Left ventricle myocardium superior (tissue), 1 donor: ENCODE measurements around the gene P2RY13. TPM values are rescaled to one million over a fixed set of nuclear protein-coding genes. Genes with fewer than 3 reads are reported as not detected.

Source experiments
- ATAC-seq: fragments of 200-7000 bp; cut with Tn5 transposase; one replicate; pipeline ENCODE4 v1.9.1; 2020; ENCODE audit warnings: mild to moderate bottlenecking, moderate library complexity
- DNase-seq: peaks from one replicate; pipeline ENCODE4 v3.0.0-alpha.2; 2020
- intact Hi-C: fragments of 100-400 bp; cut with micrococcal nuclease; formaldehyde crosslinking; loops from one replicate; pipeline ENCODE4 v1.11.0; 2022
- long read RNA-seq: library from polyadenylated mRNA; unstranded; transcript quantifications from one replicate; pipeline ENCODE4 v2.0.0, GENCODE V29; 2021
- total RNA-seq: library from RNA; stranded (reverse); fragmentation: NEBNext Ultra II Directional; extraction: Animal tissue kit (Norgen Biotek cat#: 25700); gene quantifications from one replicate; pipeline ENCODE4 v1.2.1, GENCODE V29; 2021
- donor health status: DM: no; HTN: yes; CAD: no; lungs with severe emphysema.

The P2RY13 gene
- 1.2 TPM for total RNA-seq
- long read RNA-seq: 0 reads

DNA sequence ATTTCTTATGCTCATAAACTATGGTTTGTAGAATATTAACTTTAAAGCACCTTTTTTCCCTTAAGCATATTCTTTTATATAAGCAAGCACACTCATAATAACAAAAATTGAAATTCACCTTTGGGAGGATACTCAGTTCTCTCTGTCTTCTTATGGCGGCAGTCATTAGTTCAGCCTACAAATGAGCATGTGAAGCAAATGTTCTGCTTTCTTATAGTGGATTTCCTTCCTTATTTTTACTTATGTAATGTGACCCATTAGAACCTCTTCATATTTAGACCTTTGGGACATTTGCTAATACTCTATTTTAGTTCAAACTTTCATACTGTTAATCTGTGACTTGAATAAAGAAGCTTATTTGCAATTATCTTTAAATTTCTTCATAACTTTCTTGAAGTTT lies at the start of gene P2RY13:
P2RY13 (minus strand) TSS at position 187 of the 400 bp plus-strand sequence; CDS start at position 166, 21 bp downstream.
- intact Hi-C loops: no loop called here
- DNase-seq (no peak), ATAC-seq (peak; percentile 41)

DNA sequence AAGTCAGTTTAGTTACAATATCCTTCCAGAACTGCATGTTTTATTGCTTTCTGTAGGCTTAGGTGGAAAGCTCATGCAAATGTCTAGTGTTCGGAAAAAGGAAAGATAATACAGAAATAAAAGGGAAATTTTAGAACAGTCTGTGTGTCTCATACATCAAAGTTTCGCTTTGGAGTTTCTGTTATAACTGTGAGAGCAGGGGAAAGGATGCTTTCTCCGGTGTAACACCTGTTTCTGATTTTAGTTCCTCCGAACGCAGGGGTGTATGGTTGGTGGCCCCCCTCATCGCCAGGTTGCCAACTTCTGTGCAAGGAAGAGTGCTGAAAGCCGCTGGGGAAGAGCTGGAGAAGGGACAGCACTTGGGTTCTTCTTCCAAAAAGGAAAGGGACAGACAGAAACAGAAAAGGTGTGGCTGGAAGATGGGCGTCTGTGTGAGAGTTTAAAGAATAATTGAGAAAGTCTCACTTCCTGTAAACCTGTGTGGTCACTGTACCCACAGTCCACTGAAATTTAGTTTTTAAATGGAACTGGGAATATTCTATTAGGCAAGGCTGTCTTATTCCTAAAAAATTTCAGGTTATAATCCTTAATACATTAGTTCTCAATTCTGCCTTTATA lies 48.5 kb upstream of the P2RY13 start:
- no peak for ATAC-seq
- no peak for DNase-seq
- intact Hi-C loops: no loop called here

DNA sequence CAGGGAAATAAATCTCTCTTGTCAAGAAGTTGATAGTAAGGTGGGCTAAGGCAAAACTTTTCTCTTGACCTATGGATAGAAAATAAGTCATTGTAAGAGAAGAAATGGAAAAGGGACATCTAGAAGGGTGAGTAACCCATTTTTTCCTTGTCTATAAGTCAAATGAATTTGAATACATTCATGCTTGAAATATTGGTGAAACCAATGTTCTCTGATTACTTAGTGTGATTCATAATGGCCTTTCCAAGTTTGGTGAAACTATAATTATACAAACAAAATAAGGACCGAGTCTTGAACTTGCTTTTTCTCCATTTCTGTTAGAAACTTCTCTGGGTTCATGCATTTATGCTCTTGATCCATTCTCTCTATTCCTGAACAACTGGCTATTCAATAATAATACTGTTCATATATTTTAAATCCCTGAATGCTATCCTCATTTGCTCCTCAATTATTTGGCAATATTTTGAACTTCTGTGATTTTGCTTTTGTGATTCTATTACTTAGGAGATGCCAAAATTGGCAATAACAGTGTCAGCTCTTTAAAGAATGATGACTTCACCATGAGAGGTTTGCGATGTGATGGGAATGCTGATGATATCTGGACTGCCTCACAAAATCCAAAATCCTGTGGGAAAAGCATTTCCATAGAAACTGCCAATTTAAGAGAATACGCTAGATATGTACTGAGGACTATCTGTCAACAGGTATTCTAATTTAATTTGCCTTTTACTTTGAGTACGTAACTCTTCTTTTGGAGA lies 42.9 kb upstream of the P2RY13 start:
- DNase-seq (no peak), ATAC-seq (no peak)
- intact Hi-C loops: no loop called here

DNA sequence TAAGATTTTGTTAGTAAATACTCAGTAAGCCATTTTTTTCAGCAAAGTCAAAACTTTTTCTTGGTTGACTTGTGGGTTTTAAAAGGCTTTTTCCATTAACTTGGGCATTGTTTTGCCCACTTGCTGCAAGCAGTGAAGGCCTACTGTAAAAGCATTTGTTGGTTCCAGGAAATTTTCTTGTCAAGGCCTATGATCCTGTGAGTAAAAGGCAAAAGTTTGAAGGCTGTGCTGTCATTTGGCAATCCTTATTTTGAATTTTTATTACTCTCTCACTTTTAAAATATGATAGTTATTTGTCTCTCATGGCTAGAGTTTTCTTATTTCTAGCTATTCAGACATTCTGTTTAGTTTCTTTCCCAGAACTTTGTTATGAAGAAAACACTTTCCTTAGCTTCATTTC lies 42.2 kb upstream of the P2RY13 start:
- DNase-seq (no peak), ATAC-seq (no peak)
- intact Hi-C loops: no loop called here

DNA sequence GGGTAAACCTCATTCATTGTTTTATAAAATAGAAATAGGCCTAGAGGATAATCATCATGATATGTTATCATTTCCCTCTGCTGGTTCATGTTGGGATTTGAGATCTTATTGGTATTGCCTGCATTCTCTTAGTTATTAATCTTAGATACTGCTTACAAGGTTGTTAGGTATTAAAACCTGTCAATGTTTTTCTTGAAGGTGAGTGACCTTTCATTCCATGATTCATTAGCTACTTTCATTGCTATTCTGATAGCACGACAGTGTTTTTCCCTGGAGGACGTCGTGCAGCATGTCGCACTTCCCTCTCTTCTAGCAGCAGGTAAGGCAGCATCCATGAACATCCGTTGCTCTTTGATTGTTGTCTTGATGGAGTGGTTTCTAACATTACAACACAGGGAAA lies 38.1 kb upstream of the P2RY13 start:
- ATAC-seq: no peak
- intact Hi-C loops: no loop called here

DNA sequence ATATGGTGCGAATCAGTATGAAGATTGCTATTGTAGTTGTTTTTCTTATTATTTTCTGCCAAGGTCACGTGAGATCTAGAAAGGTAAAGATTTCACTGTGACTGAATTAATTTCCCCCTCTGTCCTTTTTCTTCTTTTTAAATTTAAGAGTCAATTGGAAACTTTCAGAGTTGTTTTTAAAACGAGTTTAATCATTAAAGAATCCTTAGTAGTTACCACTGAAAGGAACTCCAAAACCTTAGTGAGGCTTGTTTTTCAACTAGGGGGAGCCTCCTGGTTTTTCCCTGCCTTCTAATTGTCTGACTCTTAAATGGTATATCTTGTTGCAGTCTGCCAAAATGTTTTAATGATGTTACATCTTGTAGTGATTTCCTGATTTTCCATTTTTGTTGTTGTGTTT lies 37.6 kb upstream of the P2RY13 start:
- DNase-seq (no peak), ATAC-seq (no peak)
- intact Hi-C loops: no loop called here

More for the DNA sequence above, 38.1 kb upstream of the P2RY13 start:
- DNase-seq: no peak

DNA sequence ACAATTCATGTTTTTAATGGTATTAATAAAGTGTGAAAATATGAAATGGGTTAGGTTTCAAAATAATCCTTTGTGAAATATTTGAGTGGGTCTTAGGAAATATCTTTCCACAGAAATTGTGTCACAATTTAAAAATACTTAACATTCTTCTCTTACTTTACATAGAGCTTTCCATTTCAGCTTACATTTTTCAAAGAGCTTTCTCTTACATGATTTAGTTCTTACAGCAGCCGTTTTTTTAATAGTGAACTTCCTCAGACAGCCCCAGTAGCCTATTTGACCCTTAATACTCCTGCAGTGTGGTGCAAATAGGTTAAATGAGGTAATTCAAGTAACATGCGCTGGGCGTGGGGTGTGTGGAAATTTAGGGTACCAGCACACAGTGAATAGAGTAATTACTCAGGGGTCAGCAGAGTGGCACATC lies 33.4 kb upstream of the P2RY13 start:
- ATAC-seq: no peak
- DNase-seq: no peak
- intact Hi-C loops: no loop called here

DNA sequence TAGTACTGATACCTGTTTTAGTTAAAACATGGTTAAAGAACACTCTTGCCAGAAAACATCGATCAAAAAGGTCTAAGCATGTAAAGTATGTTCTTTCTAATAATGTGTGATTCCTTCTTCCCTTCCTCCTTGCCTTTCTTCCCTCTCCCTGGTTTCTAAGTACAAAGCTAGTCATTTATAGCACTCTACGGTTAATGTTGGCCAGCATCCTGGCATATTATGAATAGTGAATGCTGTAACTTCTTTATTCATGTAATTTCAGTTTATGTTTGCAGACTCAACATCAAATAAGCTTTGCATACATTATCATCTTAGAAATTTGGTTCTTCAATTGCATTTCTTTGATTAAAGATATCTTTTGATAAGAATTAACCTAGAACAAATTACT lies 28.1 kb upstream of the P2RY13 start:
- intact Hi-C loops: no loop called here
- no peak for ATAC-seq
- no peak for DNase-seq

DNA sequence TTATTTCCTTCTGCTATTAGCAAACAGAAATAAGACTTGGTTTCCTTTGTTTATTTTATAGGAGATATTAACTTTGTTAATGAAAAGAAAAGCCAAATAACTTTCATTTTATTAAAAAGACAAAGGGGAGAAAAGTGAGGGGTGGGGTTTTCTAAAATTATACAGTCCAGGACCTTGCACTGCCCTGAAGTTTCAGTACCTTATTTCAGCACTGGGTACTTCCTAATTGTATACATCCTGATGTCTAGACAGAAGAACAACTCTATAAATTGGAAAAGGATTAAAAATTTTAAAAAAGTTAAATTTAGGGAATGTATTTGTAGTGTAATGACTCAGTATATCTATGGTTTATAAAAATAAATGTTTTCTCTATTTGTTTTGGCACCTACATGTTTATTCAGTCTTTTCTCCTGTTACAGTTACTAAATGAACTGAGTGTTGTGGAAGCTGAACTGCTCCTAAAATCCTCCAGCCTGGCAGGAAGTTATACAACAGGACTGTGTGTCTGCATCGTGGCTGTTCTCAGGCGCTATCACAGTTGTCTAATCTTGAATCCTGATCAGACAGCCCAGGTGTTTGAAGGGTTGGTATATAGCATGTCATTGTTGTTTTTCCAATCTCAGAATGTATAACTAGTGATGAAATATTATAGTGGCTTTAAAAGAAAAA lies 27.6 kb upstream of the P2RY13 start:
- ATAC-seq (no peak), DNase-seq (no peak)
- intact Hi-C loops: no loop called here

DNA sequence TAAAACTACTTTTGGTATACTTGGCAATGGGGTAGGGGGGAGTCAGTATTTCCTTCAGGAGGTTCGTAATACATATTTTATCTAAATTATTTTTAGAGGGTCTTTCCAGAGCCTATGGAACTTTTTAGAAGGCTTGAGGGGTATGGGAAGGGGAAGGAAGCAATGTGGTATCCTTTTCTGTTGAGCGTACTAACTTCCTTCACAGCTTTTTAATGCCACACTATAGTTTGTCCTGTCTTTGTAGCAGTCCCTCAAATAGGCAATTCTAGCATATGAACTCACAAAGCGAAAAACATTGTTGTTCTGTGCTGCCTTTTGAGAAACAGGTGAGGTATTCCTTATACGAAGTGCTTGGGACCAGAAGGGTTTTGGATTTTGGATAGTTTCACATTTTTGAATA lies 22.3 kb upstream of the P2RY13 start:
- no peak for DNase-seq
- intact Hi-C loops: no loop called here
- ATAC-seq: no peak

DNA sequence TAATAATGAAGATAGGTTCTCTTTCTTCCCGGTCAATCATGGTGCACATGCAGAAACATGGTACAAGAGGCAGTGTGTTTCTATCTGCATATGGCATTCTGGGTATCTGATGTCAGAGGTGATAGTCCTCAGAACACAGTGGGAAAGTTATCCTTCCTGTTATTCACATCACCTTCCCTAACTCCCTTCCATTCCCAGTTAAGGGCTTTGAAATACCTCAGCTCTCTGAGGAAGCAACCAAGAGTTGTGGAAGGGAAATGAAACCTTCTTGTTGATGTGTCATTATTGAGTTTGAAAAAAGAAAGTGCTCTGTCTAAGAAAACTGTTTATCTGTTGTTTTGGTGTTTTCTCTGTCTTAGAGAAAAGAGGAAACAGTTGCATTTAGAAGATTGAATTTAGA lies 21.9 kb upstream of the P2RY13 start:
- intact Hi-C loops: no loop called here
- DNase-seq (no peak), ATAC-seq (no peak)

DNA sequence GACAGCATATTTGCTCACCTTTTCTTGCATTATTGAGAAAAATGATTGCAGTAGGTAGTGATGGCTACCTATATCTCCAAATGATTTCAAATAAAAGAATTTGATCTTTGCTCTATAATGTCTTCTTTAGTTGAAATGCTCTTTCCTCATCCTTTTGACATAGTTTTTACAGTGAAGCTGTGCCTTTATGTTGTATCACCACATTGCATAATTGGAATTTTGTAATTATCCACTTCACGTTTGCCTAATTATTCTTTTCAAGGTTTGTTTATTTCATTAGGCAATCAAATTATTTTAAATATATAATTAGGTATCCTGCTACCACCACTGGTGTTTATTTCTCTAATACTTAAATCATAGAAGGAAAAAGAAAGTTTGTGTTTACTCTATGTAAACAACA lies 21.3 kb upstream of the P2RY13 start:
- ATAC-seq (no peak), DNase-seq (no peak)
- intact Hi-C loops: no loop called here

DNA sequence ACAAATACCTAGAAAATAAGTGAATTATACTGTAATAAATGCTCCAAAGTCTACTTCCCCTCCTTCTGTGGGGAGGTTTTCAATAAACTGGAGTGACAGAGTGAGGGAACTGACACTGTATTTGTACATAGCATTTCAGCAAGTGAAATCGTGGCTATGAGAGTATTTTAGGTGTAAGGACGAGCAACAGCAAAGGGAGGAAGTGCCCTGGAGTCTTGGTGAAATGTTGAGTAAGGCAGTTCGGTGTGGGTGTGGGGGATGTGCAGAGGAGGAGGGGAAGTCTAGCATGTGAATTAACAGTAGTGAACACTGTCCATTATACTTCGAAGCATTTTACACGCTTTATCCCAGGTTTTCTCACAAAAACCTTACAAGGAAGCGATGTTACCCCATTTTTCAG lies 18.1 kb upstream of the P2RY13 start:
- DNase-seq (no peak), ATAC-seq (peak; percentile 66)
- intact Hi-C loops: no loop called here

DNA sequence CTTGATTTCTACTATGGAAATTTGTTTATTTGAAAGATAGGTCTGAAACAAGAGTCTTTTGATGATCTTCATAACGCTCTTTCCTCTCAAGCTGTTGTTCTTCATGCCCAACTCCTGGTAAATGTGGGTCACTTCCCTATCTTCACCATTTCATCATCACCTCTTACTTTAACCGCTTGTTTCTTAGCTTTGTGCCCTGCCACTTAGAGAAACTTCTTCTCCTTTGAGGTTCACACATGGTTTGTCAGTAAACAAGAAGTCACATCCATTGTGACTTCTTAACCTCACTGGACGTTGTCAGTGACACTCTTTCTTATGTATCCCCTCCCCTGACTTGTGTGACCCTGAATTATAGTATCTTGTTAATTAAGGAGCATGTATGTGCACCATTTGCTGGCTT lies 16.9 kb upstream of the P2RY13 start:
- ATAC-seq: peak; percentile 51
- intact Hi-C loops: no loop called here

DNA sequence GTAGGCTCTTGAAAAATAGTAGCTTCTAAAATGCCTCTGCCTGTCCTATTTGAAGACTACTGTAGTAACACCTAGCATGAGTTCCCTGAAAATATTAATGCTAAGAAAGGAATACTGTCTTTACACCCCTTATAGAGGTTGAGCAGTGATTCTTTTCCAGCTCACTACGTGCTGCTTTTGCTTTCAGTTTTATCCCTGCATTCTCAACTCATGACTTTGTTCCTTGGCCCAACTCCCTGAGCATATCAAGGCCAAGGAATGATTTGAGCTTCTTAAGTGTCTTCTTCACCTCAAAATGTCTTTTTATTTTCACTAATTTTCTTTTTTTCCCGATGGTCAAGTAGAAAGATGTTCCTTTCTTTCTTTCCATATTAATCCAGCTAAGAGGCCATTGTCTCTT lies 16.5 kb upstream of the P2RY13 start:
- intact Hi-C loops: no loop called here
- no peak for DNase-seq
- ATAC-seq: peak; percentile 67

More for the DNA sequence above, 16.9 kb upstream of the P2RY13 start:
- no peak for DNase-seq

DNA sequence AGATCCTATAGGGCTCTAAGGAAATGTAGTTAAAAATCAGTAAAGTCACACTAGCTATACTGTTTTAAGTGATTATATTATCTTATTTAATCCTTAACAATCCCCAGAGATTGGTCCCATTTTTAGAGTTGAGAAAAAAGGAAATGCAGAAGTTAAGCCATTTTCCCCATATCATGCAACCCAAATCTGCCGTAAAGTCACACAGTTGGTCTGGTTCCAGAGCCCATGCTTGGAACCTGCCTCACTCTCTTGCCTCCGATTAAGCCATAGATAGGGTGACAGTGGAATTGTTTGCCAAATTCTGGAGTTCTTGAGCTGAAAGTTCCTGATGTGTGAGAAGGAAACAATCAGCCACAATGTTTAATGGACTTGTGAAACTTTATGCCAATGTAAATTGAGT lies 2.3 kb upstream of the P2RY13 start:
- DNase-seq (no peak), ATAC-seq (no peak)
- intact Hi-C loops: no loop called here

DNA sequence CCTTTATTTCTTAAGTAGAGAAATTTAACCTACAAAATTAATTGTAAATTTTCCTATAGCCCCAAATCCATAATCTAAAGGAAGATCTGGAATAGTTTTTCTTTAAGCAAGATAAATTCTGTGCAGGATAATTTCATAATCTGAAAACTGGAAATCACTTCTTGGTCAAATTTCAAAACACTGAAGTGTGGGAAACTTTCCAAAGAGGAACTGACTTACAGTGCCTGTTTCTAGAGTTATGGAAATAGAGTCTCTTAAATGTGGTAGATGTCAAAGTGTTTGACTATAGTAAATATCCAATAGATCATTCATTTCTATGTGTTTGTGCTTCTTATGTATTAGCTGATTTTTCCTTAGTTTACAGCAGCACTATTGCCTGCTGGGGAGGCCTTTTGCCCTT lies 1.6 kb upstream of the P2RY13 start:
- intact Hi-C loops: no loop called here
- DNase-seq (no peak), ATAC-seq (peak; percentile 33)

DNA sequence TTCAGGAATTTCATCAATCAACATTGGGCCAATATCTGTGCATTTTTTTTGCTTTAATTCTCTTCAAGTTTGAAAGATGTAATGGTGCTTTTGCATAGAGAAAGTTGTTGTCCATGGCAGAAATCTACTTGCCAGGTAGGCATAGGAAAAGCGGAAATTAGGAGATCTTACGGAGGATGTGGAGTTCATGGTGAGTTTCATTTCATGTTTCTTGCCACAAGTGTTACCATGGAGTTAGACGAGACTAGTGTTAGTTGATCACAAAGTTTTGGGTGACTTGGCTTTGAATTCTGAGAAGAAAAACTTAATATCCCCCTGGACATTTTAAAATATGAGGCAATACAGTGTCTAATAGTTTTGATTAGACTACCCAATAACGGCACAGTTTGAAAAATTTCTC lies 1.0 kb upstream of the P2RY13 start:
- intact Hi-C loops: no loop called here
- DNase-seq (no peak), ATAC-seq (no peak)

DNA sequence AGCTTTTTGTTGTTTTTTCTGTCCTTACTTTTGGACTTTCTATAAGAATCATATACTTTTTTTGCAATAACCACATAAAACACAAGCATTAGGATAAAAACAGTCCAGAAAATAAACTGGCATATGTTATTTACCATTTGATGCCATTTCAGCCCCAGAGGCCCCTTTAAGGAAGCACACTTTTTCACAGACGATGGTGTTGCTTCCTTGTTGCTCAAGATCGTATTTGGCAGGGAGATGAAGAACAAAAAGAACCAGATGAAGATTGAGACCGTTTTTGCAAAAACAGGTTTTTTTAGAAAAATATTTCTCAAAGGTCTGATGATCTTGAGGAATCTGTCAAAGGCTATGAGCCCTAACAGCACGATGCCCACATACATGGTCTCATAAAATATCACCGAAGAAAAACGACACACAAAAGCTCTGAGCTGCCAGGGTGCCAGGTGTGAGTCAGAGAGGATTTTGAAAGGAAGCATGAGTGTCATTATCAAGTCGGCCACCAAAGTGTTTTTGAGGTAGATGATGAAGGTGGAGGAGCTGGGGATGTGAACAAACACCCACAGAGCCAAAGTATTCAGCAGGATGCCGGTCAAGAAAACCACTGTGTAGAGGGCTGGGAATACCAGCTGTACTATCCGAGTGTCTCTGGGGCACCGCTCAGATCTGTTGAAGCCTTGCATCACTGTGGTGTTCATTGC lies 902 bp downstream of the P2RY13 start:
- ATAC-seq (peak; percentile 57), DNase-seq (no peak)
- intact Hi-C loops: no loop called here

DNA sequence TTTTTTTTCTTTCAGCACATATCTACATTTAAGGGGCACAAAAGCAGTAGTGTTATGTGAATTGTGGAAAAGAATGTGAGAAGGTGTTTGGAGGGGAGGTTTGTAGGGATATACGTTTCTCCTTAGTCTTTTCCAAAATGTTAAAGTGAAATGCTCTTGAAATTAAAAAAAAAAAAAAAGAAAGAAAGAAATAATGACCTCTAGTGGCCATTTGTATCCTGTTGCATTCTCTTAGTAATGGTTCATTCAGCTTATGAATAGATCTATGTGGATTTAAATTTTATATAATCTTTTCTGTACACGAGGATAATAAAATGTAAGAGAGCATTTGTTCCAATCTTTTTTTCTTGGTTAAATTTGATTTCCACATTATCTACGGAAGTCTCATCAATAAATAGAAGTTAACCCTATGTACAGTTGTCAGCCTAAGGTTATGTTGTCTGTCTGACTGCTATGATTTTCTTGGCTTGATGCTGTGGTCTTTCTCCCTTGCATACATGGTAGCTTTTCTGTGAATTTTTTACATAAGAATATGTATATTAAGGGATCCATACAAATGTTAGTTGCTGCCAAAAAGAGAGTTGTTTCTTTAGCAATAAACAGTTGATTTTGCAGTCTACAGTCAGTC lies 1.7 kb downstream of the P2RY13 start:
- ATAC-seq (peak; percentile 43), DNase-seq (no peak)
- intact Hi-C loops: no loop called here
